Stimulated activated CD4-positive, alpha-beta T cell treated with anti-CD3 and anti-CD28 coated beads, Interleukin-1b, Interleukin-23, amount 100 ng/mL, for 1 hour (primary cell): Measurements from ENCODE around the gene TCF7L1.

Experiments
- DNase-seq, 2 donors: peaks; one replicate each; pipeline ENCODE4 v3.0.0-alpha.2; 2020; ENCODE audit warnings: low read depth in 2 of 2

The TCF7L1 gene

DNA sequence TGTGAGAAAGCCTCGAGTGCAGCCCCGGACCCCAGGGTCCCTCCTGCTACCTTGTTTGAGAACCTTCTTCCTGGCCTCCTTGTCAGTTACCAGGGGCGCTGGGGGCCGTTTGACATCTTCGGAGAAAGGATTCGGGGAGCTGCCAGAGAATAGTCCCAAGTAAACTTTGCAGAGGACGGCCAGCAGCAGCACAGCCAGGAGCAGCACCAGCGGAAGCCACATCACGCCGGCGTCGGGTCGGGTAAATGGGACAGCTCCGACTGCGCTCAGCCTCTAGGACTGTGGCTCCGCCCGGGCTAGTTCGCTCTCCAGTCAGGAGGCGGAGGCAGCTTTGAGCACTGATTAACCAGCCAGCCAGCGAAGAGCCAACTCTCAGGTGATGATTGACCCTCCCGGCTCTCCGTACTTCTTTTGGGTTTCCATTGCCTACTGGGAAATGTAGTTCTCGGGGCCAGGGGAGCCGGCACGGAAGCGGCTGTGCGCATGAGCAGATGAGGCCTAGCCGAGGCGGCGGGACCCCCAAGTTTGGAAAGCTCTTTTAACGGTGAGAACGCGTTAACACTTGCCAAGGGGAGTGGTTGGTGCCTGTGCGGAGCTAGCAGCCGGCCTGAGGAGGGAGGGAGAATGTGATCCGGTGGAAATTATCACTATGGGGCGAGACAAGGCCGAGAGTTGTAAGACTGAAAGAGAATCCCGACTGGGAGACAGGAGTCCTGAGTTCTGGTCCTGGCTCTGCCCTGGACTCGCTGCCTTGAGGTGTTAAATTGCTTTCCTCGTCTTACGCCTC lies 221.3 kb downstream of the TCF7L1 start, which contains the start of the genes ELMOD3 and RETSAT:
TSS of gene ELMOD3 (plus strand) at position 484 of the 787 bp plus-strand sequence. CDS start 2,430 bp downstream, outside the sequence.
TSS of gene RETSAT (minus strand) at position 243 of the 787 bp plus-strand sequence. CDS start at position 222, 21 bp downstream.
- peak; percentile 84 to 91 for DNase-seq

DNA sequence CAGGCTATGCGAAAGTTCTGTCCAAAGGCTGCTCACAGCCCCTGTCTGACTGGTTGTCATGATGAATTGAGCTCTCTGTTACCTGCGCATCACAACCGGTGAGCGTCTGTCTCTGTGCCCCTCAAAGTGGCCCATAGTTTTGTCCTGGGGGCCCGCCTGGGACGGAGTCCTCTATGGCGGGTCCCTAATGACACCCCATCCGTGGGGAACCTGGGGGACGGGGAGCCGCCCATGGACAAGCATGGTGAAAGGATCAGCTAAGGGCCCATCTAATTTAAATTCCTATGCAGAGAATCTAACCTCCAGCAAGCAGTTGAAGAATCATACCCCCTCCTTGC lies 221.8 kb downstream of the TCF7L1 start:
- no peak for DNase-seq

DNA sequence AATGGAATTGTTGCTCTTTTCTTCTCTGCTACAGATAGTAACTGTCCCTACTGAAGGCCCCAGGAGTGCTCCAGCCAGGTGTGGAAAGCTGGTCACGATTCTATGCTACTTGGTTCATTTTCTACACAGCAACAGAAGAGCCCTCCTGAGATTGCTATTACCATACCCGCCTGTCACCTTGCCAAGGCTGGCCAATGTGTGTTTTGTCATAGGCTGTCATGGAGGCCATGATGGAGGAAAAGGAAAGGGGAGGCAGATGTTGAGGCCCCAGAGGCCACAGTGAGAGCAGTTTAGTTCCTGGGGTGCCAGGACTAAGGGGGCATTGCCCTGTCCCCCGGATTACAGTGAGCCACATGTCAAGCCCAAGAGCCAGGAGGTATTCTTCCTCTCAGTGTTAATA lies 222.3 kb downstream of the TCF7L1 start:
- no peak for DNase-seq

DNA sequence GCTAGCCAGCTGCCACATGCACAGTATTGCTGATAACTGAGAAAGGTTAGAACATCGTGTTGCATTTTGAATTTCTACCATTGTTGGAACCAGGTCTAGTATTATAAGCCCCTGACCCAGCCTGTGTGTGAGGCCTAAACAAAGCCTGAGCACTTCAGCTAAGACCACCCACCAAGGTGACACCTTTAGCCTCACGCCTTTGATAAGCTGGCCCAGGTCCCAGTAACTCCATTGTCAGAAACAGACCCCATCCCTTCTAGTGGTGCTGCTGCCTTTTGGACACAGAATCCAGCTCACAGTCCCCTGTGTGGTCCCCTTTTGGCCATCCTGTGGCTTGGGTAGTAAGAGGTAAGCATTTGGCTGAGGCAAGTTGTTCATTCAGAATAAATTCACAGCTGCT lies 223.0 kb downstream of the TCF7L1 start:
- DNase-seq = no peak

DNA sequence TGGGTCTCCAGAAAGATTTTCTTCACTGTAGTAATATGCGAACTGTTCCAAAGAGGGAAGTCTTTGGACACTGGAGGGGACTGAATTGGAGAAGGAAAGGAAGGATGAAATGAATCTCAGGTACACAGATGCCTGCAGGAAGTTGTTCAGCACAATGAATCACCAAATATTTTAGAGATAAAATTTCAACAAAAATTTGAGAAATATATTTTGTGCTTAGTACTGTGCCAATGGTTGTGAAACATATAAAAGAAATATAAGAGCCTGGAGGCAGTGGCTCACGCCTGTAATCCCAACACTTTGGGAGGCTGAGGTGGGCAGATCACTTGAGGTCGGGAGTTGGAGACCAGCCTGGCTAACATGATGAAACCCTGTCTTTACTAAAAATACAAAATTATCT lies 224.5 kb downstream of the TCF7L1 start:
- no peak for DNase-seq
